ENCODE data around the gene CPA5. TPM values are rescaled to one million over a fixed set of nuclear protein-coding genes. Genes with fewer than 3 reads are reported as not detected.
A peak's percentile ranks its signal among the peaks of the same experiment; 100 is the strongest.

Gene CPA5
- total RNA-seq, 1 experiment from 2014 or later = not detected

DNA sequence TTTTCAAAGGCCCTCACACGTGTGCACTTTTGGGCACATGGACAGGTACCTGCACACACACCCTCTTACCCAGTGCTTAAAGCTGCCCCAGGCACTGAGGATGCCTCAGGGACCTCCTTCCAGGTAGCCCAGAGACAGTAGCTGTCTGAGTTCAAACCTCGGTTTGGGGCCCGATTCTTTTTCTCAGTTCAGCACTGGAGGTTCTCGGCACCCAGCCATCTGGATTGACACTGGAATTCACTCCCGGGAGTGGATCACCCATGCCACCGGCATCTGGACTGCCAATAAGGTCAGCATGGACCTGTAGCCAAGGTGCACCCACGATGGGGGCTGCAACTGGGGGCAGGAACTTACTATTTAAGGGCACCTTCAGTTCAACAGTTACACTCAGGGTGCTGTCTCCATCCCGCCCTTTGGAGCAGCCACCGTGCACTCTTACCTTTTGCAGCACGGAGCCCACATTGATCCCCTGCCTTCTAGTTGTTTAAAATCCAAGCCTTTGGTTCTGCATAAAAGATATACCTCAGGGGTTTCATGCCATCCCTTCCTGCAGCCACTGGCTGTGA lies 17.7 kb downstream of the CPA5 start:
- Mint-ChIP-seq H3K27ac (ENCODE audit: unreplicated experiment) (no peak overlapping the region), H3K27me3 (ENCODE audit: unreplicated experiment) (no peaks in the 10 kb centered on the region), H3K36me3 (ENCODE audit: insufficient read depth, unreplicated experiment) (no peaks in the 10 kb centered on the region), H3K4me3 (ENCODE audit: low read depth, unreplicated experiment) (no peak overlapping the region), H3K4me1 (ENCODE audit: low read depth, unreplicated experiment) (peaks cover 18% of the 10 kb centered on the region), H3K9me3 (ENCODE audit: low read depth, unreplicated experiment) (peaks cover 7% of the 10 kb centered on the region)
- CTCF ChIA-PET = no interaction called here
- intact Hi-C loops (cut with micrococcal nuclease; ENCODE audit: unreplicated experiment) = no loop called here
- no TSS peak for BruUV-seq (replicated peaks)
- DNase-seq = no peak
- TF ChIP-seq, protein P1, sequence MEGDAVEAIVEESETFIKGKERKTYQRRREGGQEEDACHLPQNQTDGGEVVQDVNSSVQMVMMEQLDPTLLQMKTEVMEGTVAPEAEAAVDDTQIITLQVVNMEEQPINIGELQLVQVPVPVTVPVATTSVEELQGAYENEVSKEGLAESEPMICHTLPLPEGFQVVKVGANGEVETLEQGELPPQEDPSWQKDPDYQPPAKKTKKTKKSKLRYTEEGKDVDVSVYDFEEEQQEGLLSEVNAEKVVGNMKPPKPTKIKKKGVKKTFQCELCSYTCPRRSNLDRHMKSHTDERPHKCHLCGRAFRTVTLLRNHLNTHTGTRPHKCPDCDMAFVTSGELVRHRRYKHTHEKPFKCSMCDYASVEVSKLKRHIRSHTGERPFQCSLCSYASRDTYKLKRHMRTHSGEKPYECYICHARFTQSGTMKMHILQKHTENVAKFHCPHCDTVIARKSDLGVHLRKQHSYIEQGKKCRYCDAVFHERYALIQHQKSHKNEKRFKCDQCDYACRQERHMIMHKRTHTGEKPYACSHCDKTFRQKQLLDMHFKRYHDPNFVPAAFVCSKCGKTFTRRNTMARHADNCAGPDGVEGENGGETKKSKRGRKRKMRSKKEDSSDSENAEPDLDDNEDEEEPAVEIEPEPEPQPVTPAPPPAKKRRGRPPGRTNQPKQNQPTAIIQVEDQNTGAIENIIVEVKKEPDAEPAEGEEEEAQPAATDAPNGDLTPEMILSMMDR (IDR thresholded peaks at IDR 0.05; ENCODE audit: unreplicated experiment) = no peak

DNA sequence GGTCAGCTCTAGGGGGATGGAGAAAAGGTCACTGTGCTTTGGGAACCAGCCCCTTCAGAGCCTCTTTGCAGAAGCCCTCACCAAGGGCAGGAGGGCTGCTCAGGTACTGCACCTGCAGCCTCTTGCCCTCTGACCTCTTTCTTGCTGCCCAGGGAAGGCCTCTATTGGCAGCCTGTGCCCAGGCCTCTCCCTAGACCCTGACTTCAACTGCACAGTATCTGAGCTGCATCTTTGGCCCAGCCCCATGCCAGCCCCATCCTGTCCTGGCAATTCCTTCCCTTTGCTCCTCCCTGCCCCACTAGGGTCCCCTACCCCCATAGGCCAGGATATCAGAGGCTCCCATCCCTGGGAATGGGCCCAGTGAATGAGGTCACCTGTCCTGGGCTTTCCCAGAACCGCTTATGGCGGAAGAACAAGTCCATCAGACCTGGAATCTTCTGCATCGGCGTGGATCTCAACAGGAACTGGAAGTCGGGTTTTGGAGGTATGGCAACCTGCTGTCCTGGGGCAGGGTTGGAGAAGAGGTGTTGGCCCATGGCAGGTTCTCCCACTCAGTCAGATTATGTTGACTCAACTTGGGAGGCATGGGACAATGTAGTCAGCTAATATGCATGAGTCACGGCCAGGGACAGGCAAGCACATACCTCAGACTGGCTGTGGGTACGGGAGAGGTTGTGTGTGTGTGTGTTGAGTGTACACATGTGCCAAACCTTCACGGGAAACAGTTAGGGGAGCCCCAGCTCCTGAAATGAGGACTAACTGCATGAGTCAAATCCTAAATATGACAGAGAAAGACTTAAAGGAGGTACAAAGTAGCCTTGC lies 18.6 kb downstream of the CPA5 start:
- Mint-ChIP-seq H3K4me1 (ENCODE audit: low read depth, unreplicated experiment) (peaks cover 16% of the 10 kb centered on the region), H3K27me3 (ENCODE audit: unreplicated experiment) (no peaks in the 10 kb centered on the region), H3K36me3 (ENCODE audit: insufficient read depth, unreplicated experiment) (no peaks in the 10 kb centered on the region), H3K27ac (ENCODE audit: unreplicated experiment) (peak overlapping the region; percentile 15), H3K9me3 (ENCODE audit: low read depth, unreplicated experiment) (peaks cover 7% of the 10 kb centered on the region), H3K4me3 (ENCODE audit: low read depth, unreplicated experiment) (no peak overlapping the region)
- intact Hi-C loops (cut with micrococcal nuclease; ENCODE audit: unreplicated experiment) = no loop called here
- BruUV-seq (replicated peaks) = no TSS peak
- TF ChIP-seq, protein P1 (IDR thresholded peaks at IDR 0.05; ENCODE audit: unreplicated experiment) = no peak
- peak; percentile 71 for DNase-seq
- CTCF ChIA-PET = interaction anchor here (0.6 kb wide), 1 partner anchor 187 kb away, joined by 3 read pairs; no protein-coding TSS in a partner anchor

DNA sequence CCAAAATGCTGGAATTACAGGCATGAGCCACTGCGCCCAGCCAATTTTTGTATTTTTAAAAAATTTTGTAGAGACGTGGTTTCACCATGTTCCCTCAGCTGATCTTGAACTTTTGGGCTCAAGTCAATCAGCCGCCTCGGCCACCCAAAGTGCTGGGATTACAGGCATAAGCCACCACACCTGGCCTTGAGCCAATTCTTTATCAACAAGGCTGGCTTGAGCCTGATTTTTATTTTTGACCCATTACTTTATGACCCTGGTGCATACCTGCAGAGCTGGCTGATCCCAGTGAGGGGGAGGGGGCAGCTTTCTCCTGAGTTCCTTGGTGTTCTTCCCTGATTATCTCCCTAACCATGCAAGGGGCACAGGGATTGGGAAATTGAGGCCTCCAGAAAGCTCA lies 19.8 kb downstream of the CPA5 start:
- Mint-ChIP-seq H3K27ac (ENCODE audit: unreplicated experiment) (no peak overlapping the region), H3K36me3 (ENCODE audit: insufficient read depth, unreplicated experiment) (no peaks in the 10 kb centered on the region), H3K4me3 (ENCODE audit: low read depth, unreplicated experiment) (no peak overlapping the region), H3K27me3 (ENCODE audit: unreplicated experiment) (no peaks in the 10 kb centered on the region), H3K9me3 (ENCODE audit: low read depth, unreplicated experiment) (peaks cover 6% of the 10 kb centered on the region), H3K4me1 (ENCODE audit: low read depth, unreplicated experiment) (peaks cover 16% of the 10 kb centered on the region)
- intact Hi-C loops (cut with micrococcal nuclease; ENCODE audit: unreplicated experiment) = no loop called here
- TF ChIP-seq, protein P1 (IDR thresholded peaks at IDR 0.05; ENCODE audit: unreplicated experiment) = no peak
- CTCF ChIA-PET = no interaction called here
- no peak for DNase-seq
- no TSS peak for BruUV-seq (replicated peaks)

DNA sequence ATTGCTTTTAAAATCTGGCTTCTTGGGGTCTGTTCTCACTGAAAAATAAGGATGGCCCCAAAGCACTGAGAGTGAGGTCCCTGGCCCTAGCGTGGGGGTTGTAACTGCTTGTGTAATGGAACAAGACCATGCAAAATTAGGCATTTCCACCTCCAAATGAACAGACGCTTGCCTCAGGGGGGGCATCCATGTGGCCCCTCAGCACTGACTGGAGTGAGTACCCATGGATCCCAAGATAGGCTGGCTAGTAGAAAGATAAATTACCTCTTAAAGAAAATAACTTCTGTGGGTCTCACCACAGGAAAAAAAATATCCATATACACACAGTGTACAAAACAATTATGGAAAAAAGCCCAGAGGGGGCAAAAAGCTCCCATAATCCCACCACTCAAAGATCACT lies 20.5 kb downstream of the CPA5 start:
- Mint-ChIP-seq H3K4me1 (ENCODE audit: low read depth, unreplicated experiment) (peaks cover 16% of the 10 kb centered on the region), H3K36me3 (ENCODE audit: insufficient read depth, unreplicated experiment) (no peaks in the 10 kb centered on the region), H3K27me3 (ENCODE audit: unreplicated experiment) (no peaks in the 10 kb centered on the region), H3K27ac (ENCODE audit: unreplicated experiment) (no peak overlapping the region), H3K9me3 (ENCODE audit: low read depth, unreplicated experiment) (peaks cover 3% of the 10 kb centered on the region), H3K4me3 (ENCODE audit: low read depth, unreplicated experiment) (no peak overlapping the region)
- CTCF ChIA-PET = no interaction called here
- intact Hi-C loops (cut with micrococcal nuclease; ENCODE audit: unreplicated experiment) = no loop called here
- BruUV-seq (replicated peaks) = no TSS peak
- no peak for DNase-seq
- TF ChIP-seq, protein P1 (IDR thresholded peaks at IDR 0.05; ENCODE audit: unreplicated experiment) = no peak

All from Calu3 (cell line).